Bronchial epithelial cell (primary cell): Measurements from ENCODE around the gene CAMTA1. TPM values are rescaled to one million over a fixed set of nuclear protein-coding genes. Genes with fewer than 3 reads are reported as not detected.

Experiments used
- DNase-seq: peaks from one replicate; pipeline ENCODE4 v3.0.0-alpha.2; 2010; ENCODE audit warnings: low read depth
- FAIRE-seq: peaks from 2 replicates; lab custom pipeline; 2011; peaks lifted over from hg19 to GRCh38; lab: Jason Lieb, UNC
- H3K27me3 ChIP-seq: 2 replicates; pipeline ENCODE4 v1.5.1; 2011; ENCODE audit warnings: low read length; ENCODE audit not compliant: control insufficient read depth, insufficient read depth
- H3K36me3 ChIP-seq: 2 replicates; pipeline ENCODE4 v1.5.1; 2011; ENCODE audit warnings: low read length; ENCODE audit not compliant: control insufficient read depth, insufficient read depth
- H3K4me3 ChIP-seq: 2 replicates; pipeline ENCODE4 v1.5.1; 2011; ENCODE audit warnings: mild to moderate bottlenecking, low read depth, low read length, control low read depth
- CTCF ChIP-seq: IDR thresholded peaks from 2 replicates; pipeline ENCODE4 v1.5.1; 2011; ENCODE audit warnings: mild to moderate bottlenecking, moderate library complexity, low read length, control low read depth, inconsistent platforms; ENCODE audit not compliant: insufficient read depth, severe bottlenecking
- total RNA-seq: library from RNA; depleted of rRNA; stranded (reverse); fragments of >200 nt; gene quantifications from 2 replicates; pipeline ENCODE4 v1.2.1, GENCODE V29; 2014

CAMTA1 gene
- total RNA-seq, 1 donor from 2014 or later: 68.2 TPM

- DNase-seq (no peak), FAIRE-seq (no peak)
- H3K36me3 ChIP-seq: no peaks in the 10 kb centered on the region
- peaks cover 4% of the 10 kb centered on the region for H3K27me3 ChIP-seq
- TF ChIP-seq CTCF: no peak
- no peak overlapping the region for H3K4me3 ChIP-seq
These were observed 890.4 kb downstream of the CAMTA1 start for GRCh38 chr1:7675431-7676273.

GRCh38 chr1:7676274-7676945 is 891.2 kb downstream of the CAMTA1 start:
- TF ChIP-seq CTCF: no peak
- DNase-seq (no peak), FAIRE-seq (no peak)

GRCh38 chr1:7677111-7677510 is 891.9 kb downstream of the CAMTA1 start:
- Histone ChIP-seq H3K4me3 (no peak overlapping the region), H3K36me3 (no peaks in the 10 kb centered on the region), H3K27me3 (peaks cover 10% of the 10 kb centered on the region)
- DNase-seq: no peak
- no peak for FAIRE-seq
- no peak for TF ChIP-seq CTCF

More at GRCh38 chr1:7676274-7676945, 891.2 kb downstream of the CAMTA1 start:
- H3K4me3 ChIP-seq: no peak overlapping the region
- H3K36me3 ChIP-seq: no peaks in the 10 kb centered on the region
- peaks cover 10% of the 10 kb centered on the region for H3K27me3 ChIP-seq

GRCh38 chr1:7677815-7678214 is 892.6 kb downstream of the CAMTA1 start:
- Histone ChIP-seq H3K4me3 (no peak overlapping the region), H3K27me3 (peaks cover 10% of the 10 kb centered on the region), H3K36me3 (no peaks in the 10 kb centered on the region)
- no peak for TF ChIP-seq CTCF
- FAIRE-seq: no peak
- no peak for DNase-seq

- peaks cover 7% of the 10 kb centered on the region for H3K27me3 ChIP-seq
- FAIRE-seq: no peak
- no peaks in the 10 kb centered on the region for H3K36me3 ChIP-seq
- TF ChIP-seq CTCF: no peak
- no peak for DNase-seq
- no peak overlapping the region for H3K4me3 ChIP-seq
These were observed 893.4 kb downstream of the CAMTA1 start for GRCh38 chr1:7678491-7679158.
